GM19099 (cell line): ENCODE results near the gene ZCCHC14.

ENCODE experiments used
- POLR2A ChIP-seq: IDR thresholded peaks from 3 replicates; pipeline ENCODE4 v1.6.1; 2011; ENCODE audit warnings: low read depth; ENCODE audit not compliant: insufficient read length; ENCODE audit errors: extremely low read depth

Gene ZCCHC14

DNA sequence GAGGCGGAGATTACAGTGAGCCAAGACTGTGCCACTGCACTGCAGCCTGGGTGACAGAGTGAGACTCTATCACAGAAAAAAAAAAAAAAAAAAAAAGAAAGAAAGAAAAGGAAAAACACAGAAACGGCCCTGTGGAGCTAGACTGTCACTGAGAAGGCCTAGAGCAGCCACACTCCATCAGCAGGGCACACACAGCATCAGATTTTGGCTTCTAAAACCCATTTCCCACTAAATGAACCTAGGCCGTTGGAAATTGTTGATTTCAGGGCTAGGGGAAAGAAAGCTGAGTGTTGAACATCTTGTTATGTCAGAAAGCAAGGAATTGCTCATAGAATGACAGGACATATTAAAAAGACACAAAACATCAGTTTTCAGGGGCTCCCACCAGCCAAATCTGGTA, 48.9 kb downstream of the ZCCHC14 start:
- no peak for TF ChIP-seq POLR2A

GRCh38 chr16:87443016-87443415, 49.8 kb downstream of the ZCCHC14 start:
- no peak for TF ChIP-seq POLR2A

GRCh38 chr16:87442581-87442966, 50.2 kb downstream of the ZCCHC14 start:
- TF ChIP-seq POLR2A, result no peak

DNA sequence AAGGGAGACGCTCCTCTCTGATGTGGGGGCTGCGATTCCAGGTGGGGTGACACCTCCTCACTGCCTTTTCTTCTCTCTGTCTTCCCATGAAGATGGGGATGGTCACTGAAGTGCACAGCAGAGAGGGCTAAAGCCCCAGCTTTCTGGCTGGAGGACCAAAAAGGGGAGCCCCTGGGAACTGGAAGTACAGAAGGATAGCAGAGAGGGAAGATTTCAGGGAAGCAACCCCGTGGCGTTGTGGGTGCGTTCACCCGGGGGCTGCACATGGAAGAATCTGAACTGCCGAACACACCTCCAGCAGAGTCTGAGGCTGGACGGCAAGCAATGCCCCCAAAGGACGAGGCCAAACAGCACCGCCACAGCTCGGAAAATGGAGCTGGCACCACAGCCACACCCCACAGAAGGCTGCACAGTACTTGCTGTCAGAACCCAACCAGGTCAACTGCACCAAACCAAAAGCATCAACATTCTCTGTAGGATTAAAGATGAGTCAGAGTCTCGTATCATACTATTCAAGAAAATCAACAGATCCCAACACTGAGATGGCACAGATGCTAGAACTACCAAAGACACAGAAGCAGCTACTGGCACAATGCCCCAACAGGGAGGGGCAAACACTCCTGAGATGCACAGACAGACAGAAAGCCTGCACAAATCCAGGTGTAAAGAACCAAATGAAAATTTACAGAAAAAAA, 50.8 kb downstream of the ZCCHC14 start:
- no peak for TF ChIP-seq POLR2A

GRCh38 chr16:87439926-87440325, 52.9 kb downstream of the ZCCHC14 start:
- no peak for TF ChIP-seq POLR2A

DNA sequence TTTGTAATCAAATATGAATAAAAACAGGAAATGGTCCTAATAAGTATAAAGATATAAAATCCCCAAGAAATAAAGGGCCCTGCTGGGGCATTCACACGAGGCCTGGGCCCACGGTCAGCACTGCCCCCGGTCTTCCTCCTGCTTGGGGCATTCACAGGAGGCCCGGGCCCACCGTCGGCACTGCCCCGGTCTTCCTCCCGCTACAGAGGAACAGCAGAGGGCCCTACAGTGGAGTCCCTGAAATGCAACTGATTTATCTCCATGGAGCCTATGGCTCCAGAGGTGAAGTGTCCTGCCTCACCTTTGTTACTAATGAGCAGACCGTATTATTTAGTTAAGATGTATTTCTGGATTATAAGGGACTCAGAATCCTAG, 54.2 kb downstream of the ZCCHC14 start:
- TF ChIP-seq POLR2A, result no peak

DNA sequence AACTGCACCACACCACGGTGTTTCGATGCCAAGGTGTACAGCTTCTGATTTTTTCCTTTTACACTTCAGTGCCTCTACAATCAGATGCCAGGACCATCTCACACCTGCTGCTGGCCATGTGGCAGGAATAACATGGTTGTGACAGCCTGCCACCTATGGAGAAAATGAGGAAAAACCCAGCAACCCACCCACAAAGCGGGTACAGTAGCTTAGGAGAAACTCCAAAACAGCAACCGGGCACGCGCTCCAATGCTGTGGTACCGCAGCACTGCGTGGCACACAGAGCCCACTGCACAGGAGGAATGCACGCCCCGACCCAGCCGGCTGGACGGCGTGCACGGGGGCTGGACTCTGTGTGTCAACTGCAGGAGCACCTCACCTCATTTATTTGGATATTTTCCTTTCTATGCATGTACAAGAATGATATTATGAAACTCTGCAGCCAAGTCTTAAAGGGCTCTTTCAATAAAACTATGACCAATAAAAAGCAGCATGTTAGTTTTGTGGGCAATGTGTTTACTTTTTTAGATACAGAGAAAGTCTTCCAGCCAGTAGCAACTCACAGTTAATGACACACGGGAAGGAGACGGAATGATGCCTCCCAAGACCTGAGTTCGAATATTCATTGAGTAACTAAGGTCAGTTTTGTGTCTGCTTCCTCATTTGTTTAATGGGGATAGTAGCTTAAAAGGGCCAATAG, 54.8 kb downstream of the ZCCHC14 start:
- no peak for TF ChIP-seq POLR2A

- TF ChIP-seq POLR2A, result no peak
Observed at GRCh38 chr16:87437327-87437726, 55.5 kb downstream of the ZCCHC14 start.

- TF ChIP-seq POLR2A, result no peak
Observed at GRCh38 chr16:87436225-87437172, 56.3 kb downstream of the ZCCHC14 start.

DNA sequence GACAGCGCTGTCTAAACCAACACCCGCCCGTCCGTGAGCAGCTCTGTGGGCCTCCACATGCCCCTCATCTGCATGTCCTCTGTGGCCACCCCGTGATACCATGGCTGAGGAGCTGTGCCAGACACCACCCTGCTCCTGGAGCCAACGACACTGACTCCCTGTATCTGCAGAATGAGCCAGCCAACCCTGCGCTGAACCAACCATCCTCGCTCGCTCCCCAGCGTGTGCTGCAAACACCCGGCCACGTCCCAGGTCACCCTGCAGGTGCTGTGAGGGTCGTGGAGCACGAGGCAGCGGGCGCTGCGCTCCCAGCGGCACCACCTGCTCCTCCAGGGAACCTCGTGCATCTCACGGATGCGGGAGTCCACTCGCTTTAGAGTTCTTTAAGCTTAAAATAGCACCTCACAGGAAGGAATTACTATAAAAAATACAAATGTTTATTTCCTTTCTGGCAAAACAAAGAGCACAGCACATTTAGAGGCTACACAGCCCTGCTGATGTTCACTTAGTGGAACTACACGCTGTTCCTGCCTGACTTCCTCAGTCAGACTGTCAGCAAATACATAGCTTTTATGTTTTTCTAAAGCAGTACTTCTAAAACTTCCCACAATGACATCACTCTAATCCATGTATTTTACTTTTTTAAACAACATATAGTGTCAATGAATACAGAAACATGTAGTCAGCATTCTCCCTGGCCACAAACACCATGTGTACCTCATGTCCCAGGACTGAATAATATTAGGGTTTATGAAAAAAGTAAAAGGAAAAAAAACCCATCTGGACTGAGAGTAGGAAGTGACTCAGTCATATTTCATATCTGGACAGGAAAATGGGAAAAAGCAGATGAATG, 57.2 kb downstream of the ZCCHC14 start:
- TF ChIP-seq POLR2A, result no peak

- no peak for TF ChIP-seq POLR2A
Observed at GRCh38 chr16:87434146-87434667, 58.6 kb downstream of the ZCCHC14 start.

DNA sequence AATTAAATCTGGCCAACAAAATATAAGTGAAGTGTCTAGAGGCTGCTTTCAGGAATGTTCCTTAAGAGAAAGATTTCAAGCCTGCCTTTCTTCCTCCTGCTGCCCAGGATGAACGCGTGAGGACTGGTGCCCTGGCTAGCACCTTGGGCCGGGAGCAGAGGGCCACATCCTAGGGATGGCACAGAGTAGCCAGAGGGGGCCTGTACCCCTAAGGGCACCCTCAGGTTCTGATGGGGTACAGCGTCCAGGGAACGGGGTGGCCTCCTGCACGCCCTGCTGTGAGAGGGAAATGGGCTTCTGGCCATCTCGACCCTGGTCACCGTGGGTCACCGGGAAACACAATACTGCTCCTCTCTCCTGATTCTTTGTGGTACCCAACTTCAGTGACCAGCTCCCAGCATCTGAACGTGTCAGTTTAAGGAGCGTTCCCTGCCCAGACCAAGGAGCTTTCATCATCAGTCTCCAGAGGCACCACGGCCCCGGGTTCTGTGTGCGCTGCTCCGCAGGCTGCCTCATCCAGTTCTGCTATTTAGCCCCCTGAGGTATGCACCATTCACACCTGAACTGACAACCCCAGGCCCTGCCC, 60.4 kb downstream of the ZCCHC14 start:
- TF ChIP-seq POLR2A, result no peak

DNA sequence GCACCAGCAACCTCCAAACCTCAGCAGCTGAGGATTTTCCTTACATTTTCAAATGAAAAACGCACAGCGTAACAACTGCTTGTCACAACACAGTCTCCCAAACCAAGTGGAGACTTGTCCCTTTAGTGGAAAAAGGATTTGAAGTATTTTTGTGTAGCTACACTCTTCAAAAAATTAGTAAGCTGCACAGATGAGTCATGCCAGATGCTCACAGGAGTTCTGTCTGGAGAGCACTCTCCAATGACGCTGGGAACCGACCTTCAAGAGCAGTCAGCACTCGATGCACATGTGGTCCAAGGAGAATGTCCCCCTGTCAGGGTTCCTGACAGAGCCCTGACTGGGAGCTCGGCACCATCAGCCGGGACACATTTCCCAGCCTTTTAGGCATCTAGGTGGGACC, 60.9 kb downstream of the ZCCHC14 start:
- no peak for TF ChIP-seq POLR2A
